NCI-H2196 (cell line): Measurements from ENCODE around the gene NBL1.

Experiments
- DNase-seq: peaks from one replicate; lab custom pipeline; 2025; ENCODE audit not compliant: unreplicated experiment; lab: John Stamatoyannopoulos, UW

NBL1 gene, protein sequence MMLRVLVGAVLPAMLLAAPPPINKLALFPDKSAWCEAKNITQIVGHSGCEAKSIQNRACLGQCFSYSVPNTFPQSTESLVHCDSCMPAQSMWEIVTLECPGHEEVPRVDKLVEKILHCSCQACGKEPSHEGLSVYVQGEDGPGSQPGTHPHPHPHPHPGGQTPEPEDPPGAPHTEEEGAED

DNA sequence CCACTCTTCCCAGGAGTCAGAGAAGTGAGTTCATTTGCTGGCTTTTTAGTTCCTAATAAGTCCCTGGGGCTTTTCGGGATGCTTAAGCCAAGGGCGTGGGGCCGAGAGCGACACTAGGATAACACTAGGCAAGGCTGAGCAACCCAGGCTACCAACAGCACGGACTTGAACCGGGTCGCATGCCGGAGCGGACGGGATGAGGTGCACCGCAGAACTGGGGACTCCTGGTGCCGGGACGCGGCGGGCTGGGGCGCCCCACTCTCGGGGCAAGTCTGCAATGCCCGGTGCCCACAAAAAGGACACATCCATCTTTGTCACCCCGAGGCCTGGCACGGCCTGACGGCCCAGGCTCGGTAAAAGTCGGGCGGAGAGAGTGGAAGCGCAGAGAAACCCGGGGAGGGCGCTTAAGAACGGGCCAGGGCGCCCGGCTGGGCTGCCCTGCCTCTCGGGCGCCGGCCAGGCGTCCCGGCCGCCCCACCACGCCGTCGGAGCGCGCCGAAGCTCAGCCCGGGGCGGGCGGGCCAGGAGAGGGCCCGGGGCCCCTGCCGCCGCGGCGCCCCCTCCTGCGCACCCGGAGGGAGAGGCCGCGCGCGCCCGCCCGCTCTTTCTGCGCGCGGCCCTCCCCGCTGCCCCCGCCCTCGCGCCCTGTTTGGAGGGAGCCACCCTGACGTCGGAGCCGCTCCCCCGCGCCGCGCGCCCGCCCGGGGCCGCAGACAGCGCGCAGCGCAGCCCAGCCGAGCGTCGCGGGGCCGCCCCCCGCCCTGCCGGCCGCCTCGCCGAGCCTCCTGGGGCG lies at the start of gene NBL1:
Gene NBL1, plus strand, starts transcription at position 710 of the 793 bp plus-strand sequence. CDS start 10,720 bp downstream, outside the sequence.
- peak; percentile 74 for DNase-seq

DNA sequence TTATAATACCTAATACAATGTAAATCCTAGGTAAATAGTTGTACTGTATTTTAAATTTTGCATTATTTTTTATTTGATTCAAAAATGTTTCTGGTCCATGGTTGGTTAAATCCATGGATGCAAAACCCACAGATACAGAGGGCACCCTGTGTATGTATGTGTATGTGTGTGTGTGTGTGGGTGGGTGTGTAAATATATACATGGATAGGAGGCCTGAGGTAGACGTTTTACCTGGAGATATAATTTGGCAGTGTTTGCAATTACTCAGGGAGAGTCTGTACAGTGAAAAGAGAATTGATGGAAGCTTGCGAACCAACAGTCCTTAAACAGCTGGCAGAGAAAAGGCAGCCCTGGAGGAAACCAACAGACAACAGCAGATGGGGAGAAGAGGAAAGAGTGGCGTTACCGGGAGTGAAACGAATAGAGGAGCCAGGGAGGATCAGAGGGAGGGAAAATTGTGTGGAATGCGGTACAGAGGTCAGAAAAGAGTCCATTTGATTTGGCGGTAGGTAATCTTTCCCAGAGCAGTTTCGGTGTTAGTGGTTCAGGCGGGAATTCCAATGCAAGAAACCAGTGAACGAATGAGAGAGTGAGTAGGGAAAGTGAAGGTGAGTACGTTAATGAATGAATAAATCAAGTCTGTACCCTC lies 47.9 kb upstream of the NBL1 start:
- DNase-seq, result peak; percentile 63

DNA sequence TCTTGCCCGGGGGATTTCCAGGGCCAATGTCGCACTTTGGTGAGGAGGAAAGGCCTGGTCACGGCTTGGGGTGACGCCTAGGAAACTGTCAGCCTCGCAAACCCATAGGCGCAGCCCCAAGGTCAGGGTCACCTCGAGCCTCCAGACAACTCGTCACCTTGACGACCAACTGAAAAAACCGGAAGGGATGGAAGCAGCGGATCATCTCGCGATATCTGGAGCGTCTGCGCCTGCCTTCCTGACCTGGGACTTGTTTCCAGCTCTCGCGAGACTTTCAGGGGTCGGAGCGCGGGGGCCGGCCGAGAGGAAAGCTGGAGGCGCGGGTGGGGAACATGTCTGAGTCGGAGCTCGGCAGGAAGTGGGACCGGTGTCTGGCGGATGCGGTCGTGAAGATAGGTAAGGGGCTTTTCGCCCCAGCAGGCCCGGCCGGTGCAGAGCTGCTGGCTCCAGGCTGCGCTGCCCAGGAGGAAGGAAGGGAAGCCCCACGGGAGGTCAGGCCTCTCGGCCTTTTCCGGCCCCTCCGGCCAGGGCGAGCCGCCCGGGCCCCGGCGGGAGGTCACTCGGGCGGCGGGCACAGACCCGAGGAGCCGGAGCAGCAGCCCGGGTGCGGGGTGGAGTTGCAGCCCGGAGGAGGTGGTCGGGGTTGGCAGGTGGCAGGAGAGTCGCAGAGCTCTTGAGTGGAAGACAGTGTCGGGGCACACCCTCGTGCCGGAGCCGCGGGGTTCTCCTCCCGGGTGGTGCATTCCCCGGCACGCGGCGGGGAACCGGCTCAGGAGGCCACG lies 47.2 kb upstream of the NBL1 start:
- peak; percentile 99 for DNase-seq

DNA sequence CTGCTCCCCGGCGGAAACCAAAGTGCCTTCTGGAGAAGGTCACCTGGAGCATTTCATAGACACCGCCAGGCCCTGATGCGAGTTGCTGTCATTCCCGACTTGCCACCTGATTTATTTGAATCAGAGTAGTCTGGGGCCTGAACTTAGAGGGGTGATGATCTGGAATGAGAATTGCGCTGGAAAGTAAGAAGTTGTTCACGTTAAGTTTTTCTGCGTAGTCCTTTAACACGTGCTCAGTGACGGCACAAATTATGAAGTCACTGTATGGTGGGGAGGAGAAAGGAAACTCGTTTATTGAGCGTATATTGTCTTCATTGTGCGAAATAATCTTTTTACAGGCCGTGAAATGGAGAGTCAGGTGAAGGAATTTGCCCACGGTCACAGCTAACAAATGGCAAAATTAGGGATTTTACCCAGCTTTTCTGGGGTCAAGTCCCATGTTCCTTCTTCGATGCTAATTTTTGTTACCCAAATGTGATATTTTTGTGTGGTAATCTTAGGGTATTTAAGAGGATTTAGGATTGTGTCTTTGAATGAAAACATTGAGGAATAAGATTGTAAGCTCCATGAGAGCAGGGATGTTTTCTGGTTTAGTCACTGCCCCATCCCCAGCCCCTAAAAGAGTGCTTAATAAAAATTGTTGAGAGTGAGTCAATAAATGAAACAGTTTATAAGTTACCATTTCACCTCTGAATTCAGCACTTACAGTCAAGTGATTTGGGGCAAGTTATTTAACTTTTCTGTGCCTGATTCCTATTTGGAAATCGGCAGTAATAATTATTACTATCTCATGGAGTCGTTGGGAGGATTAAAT lies 46.4 kb upstream of the NBL1 start:
- peak; percentile 27 for DNase-seq

DNA sequence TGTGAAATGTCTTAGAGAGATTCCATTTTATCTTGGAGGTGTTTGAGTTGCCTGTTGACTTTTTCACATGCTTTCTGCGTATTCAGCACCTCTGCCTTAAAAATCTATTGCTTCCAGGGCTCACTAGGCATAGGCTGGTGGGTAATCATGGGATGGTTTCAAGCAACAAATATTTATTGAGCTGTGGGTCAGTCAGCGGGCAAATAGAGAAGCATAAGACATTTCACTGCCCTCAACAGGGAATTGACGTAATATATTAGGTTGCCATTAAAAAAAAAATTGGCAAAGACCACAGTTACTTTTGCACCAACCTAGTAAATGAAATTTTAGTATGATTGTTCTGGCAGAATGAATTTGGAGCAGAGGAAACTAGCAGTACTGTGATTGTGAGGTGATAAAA lies 44.3 kb upstream of the NBL1 start:
- DNase-seq, result no peak

DNA sequence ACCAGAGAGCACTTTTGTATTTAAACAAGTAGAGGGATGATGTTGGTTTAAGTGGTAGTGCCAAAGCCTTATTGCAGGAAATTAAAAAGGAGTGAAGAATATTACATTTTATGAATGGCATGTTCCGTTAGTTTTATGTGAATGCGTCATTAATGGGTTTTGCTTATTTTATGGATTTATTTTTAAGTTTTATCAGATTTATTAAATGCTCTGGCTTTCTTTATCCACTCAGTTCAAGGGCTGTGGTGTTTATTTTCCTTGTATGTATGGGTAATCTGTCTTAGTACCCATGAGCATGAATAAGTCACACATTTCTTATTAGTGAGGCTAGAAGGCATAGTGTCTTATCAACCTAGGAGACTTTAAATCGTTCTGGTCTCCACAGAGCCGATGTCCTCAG lies 41.6 kb upstream of the NBL1 start:
- no peak for DNase-seq

DNA sequence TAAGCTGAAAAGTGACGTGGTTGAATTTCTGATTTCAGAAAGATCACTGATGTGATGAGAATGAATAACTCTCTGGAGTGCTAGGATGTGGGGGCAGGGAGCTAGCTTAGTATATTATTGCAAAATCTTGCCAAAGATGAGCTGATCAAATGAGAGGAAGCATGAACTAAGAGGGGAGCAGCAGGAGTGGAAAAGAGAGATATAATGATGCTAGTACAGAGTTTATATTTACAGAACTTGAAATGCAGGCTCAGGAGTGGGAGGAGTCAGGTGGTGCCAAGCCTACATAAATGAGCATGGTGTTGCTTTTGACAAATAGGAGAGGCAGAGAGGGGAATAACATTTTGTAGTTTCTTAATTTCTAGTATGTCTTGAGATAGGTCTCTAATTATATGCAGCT lies 38.1 kb upstream of the NBL1 start:
- DNase-seq, result no peak

DNA sequence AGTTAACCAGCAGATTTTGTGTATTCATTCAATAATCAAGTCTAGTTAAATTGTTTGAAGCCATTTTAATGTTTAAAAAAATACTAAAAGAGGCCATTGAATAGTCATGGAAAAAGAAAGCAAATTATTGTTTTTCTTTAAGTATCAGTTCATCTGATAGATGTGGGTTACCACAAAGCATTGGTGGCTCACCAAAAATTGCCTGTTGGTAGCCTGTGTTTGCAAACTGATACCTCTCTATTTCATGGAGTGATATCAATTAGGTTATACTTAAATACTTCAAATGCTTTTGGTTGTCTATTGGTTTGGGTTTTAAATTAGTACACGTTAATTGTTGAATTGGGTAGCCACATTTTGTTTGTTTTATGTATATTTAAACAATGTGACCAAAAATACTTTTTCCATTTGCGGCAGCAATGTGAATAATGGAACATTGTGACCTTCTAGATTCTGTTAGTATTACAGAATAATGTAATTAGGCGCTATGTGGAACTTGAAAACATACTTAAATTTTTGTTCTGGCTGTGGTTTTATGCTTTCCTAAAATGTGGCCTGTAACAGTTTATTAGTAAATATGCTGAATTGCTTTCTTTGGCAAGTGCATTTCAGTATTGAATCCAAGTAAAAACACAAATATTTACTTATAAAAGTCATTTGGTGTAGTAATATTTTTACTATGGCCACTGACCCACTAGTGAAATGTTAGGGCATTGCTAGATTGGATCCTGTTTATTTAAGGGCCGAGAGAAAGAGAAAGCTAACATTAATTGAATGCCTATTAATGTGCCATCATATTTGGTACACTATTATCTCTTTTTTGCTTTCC lies 37.1 kb upstream of the NBL1 start:
- no peak for DNase-seq

DNA sequence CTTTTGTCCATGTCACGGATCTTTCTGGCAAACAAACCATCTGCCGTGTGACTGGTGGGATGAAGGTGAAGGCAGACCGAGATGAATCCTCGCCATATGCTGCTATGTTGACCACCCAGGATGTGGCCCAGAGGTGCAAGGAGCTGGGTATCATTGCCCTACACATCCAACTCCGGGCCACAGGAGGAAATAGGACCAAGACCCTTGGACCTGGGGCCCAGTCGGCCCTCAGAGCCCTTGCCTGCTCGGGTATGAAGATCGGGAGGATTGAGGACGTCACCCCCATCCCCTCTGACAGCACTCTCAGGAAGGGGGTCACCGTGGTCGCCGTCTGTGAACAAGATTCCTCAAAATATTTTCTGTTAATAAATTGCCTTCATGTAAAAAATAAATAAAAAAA lies 35.9 kb upstream of the NBL1 start:
- DNase-seq, result no peak

DNA sequence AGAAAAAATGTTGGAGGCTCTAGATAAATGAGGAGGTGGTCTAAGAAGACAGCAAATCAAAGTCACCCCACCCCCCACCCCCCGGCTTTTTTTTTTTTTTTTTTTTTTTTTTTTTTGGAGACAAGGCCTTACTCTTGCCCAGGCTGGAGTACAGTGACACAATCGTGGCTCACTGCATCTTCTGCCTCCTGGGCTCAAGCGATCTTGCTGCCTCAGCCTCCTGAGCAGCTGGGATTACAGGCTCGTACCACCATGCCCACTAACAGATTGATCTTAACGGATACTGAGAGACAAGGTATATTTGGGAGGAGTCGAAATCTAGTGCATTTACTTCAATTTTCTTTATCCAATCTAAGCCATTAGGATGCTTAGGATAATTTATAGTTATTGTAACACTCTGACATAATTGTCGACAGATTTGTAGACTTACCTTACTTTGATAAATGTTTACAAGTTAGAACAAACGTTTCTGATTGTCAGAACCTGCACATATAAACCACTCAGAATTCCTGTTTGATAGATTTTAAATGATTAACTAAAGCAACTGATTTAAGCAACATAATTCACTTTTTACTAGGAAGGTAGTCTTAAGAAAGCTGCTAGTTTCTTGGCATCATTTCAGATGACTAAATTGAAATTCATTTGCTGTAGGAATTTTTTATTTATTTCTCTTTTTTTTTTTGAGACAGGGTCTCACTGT lies 33.7 kb upstream of the NBL1 start:
- DNase-seq, result no peak

DNA sequence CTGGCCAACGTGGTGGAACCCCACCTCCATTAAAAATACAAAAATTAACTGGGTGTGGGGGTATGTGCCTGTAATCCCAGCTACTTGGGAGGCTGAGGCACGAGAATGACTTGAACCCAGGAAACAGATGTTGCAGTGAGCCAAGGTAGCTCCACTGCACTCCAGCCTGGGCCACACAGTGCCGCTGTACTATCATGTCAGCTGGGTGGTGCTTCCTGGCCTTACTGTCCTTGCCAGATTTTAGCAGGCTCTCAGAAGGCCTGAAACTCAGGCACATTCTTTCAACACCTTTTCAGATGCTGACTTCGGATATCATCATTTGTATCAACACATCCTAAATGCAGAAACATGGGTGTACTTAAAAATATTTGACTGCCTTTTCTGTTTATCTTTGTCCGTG lies 31.6 kb upstream of the NBL1 start:
- no peak for DNase-seq

DNA sequence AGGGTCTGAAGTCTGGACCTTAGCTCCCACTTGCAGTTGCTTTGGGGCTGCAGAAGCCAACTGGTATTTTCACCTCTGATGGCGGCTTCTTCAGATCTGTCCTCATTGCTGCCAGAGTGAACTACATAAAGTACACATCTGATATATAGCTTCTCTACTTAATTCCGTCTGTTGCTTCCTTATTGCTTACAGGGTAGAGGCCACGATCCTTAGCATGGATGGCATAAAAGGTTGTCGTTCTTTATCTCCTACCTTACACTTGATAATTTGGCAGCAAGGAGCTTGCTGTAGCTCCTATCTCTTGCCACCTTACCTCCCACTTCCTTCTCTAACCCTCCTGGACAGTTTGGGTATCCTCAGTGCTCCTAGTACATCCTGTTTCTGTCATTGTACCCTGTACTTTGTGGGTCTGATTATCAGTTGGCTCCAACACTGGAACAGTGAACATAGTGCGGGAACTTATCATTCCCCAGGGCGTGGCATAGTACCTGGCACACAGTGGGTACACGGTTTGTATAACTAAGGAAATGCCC lies 30.9 kb upstream of the NBL1 start:
- no peak for DNase-seq

DNA sequence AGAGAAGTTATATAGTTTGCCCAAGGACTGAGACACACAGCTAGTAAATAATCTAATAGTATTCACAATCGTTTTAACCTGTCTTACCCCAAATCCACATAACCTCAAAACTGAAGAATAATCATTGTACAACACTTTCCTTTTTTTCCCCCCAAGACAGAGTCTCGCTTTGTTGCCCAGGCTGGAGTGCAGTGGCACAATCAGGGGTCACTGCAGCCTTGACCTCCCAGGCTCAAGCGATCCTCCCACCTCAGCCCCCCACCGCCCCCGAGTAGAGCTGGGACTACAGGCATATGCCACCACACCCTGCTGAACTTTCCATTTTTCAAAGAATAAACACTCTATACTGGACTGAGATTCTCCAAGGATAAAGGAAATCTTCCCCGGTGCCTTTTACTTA lies 28.7 kb upstream of the NBL1 start:
- no peak for DNase-seq

DNA sequence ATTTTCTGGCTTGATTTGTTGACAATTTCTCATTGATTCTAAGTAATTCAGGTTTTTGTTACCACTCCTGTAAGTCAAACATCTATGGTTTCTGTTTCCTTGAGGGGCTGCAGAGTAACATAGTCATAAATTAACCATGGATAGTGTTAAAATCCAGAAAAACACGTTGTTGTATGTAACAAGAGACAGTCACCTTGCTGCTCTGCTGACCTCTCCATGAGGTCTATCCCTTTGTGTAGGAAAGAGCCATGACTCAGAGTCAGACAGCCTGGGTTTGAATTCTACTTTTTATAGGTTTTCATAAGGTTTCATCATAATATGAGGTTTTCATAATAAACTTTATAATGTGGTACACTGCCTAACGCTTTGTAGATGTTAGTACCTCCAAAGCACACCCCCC lies 27.6 kb upstream of the NBL1 start:
- DNase-seq, result no peak

DNA sequence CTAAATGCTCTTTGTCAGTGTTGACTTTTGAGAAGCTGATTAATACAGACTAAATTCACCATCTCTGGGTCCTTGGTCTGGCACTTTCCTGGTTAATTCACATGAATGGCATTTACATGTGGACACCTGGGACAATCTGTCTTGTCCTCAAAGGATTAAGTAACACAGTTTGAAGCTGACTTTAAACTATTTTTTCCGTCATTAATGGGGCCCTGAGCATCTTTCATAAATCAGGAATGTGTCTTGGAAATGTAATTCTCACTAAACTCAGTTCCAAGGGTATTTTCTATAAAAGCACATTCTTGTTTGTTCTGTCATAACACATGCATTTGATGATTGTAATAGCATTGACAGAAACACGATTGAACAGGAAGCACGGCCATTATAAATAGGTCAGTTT lies 26.7 kb upstream of the NBL1 start:
- no peak for DNase-seq

DNA sequence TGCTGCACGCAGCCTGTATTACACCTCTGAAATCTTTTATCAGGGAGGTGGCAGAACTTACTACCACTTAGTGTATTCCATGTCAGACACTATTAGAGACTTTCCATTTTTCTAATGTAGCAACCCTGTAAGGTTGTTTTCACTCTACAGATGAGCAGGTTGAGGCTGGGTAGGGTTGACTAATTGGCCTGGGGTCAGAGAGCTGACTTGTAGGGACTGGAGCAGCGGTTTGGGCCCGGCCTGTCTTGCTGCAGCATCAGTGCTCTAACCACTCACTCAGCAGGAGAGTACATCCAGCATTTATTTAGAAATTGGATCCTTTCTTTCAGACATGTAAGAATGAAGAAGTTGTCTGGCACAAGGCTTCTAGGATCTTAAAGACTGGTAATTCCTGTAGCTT lies 25.7 kb upstream of the NBL1 start:
- DNase-seq, result no peak

DNA sequence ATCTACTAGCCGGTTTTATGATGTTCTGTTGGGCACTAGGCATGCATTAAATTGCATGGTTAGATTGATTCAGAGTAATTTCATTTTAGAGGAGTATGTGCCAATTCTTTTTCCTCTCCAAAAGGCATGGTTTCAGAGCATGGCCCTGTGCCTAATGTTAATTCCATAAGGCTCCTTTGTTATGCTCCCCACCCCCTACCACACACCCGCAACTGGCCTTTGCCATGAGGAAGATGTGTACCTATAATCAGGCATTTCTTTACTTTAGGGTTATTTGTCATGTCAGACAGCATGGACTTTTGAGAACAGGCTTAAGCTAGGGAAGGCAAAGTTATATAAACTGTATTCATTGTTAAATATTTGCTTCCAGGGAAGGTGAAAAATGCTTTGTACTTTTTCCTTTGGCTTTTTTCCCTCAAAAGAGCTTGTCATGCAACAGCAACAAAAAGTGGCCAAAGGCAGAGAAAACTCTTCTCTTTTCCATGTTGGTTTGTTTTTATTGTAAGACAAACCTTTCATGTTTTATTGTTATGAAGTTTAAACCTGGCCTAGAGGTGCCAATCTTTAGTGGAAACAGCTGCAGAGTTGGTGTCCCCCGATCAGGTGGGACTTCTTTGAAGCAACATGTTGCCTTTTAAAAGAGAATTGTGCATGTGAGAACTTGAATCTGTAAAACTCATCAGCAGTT lies 24.3 kb upstream of the NBL1 start:
- DNase-seq, result no peak

DNA sequence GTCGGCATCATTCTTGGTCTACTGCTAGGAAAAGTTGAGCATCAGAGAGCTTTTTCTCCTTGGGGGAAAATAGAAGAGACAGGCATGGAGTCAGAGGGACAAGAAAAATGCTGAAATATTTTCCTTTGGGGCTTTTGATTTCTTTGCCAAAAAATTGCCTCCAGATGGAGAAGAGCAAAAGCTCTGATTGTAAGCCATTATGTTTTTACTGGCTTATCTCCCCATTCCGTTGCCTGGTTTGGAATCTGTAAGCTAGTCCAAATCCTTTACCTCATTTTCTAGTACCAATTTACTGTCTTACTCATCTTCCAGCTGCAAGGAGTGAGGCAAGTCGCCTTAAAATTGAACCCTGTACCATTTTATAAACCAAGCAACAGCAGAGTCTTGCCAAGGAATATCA lies 23.3 kb upstream of the NBL1 start:
- DNase-seq, result no peak
